ENCODE results near the gene OTOGL. TPM values are rescaled to one million over a fixed set of nuclear protein-coding genes. Genes with fewer than 3 reads are reported as not detected.

Gene OTOGL
- total RNA-seq, 4 donors from 2014 or later, result 0.04 to 0.57 (median 0.23) TPM; not detected in 1

DNA sequence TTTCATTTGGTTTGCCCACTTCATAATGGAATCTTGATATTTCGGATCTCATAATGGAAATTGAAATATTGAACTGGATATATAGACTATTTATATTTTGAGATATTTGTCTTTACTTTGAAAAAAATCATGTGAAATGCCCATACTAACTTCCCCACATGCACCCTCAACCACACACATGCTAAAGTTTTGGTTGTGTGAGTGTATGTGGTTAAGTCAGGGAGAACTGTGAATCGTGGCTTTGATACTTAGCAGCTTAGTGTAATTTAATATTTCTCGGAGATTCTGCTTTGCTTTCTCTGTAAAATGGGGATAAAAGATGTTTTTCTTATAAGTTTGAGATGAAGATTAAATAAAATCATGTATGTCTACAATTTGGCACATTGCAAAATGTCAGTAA is 162.1 kb downstream of the OTOGL start:
- H3K27me3 ChIP-seq, result no peaks in the 10 kb centered on the region
- no peak for DNase-seq
- WGBS, 2 donors, result 78 to 81% methylated on average over 3 of the region's 3 CpGs
- no peaks in the 10 kb centered on the region for H3K4me1 ChIP-seq
- intact Hi-C loops (cut with DNase I), result no loop called here
- H3K27ac ChIP-seq, result no peak overlapping the region
- H3K9me3 ChIP-seq, result no peaks in the 10 kb centered on the region
- no peak overlapping the region for H3K4me3 ChIP-seq
- TF ChIP-seq, protein P1, sequence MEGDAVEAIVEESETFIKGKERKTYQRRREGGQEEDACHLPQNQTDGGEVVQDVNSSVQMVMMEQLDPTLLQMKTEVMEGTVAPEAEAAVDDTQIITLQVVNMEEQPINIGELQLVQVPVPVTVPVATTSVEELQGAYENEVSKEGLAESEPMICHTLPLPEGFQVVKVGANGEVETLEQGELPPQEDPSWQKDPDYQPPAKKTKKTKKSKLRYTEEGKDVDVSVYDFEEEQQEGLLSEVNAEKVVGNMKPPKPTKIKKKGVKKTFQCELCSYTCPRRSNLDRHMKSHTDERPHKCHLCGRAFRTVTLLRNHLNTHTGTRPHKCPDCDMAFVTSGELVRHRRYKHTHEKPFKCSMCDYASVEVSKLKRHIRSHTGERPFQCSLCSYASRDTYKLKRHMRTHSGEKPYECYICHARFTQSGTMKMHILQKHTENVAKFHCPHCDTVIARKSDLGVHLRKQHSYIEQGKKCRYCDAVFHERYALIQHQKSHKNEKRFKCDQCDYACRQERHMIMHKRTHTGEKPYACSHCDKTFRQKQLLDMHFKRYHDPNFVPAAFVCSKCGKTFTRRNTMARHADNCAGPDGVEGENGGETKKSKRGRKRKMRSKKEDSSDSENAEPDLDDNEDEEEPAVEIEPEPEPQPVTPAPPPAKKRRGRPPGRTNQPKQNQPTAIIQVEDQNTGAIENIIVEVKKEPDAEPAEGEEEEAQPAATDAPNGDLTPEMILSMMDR (IDR thresholded peaks at IDR 0.05), result no peak
- no peak for TF ChIP-seq POLR2A (IDR thresholded peaks at IDR 0.05)
- H3K36me3 ChIP-seq, result no peaks in the 10 kb centered on the region

DNA sequence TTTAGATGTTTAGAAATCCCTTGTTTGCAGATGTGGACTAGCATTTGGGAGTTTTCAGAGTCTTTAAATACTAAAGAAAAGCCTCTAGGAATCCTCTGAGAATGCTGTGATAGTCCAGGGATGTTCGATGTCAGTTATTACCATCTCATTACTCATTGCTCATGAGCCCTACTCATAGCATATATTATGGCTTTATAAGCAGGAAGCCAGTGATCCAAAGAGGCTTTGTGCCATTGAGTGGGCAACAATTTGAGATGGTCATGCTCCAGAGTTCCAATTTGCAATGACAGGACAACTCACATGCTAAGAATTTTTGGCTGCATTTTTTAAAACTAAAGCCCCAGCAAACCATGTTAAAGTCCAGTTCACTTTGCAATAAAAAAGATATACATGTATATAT is 163.0 kb downstream of the OTOGL start:
- 71 to 82% methylated on average over 1 of the region's 1 CpG for WGBS, 2 donors
- intact Hi-C loops (cut with DNase I), result no loop called here
- H3K27ac ChIP-seq, result no peak overlapping the region
- H3K4me3 ChIP-seq, result no peak overlapping the region
- no peaks in the 10 kb centered on the region for H3K4me1 ChIP-seq
- no peak for DNase-seq
- H3K27me3 ChIP-seq, result no peaks in the 10 kb centered on the region
- no peaks in the 10 kb centered on the region for H3K36me3 ChIP-seq
- TF ChIP-seq, protein P1 (IDR thresholded peaks at IDR 0.05), result no peak
- no peak for TF ChIP-seq POLR2A (IDR thresholded peaks at IDR 0.05)
- H3K9me3 ChIP-seq, result no peaks in the 10 kb centered on the region

DNA sequence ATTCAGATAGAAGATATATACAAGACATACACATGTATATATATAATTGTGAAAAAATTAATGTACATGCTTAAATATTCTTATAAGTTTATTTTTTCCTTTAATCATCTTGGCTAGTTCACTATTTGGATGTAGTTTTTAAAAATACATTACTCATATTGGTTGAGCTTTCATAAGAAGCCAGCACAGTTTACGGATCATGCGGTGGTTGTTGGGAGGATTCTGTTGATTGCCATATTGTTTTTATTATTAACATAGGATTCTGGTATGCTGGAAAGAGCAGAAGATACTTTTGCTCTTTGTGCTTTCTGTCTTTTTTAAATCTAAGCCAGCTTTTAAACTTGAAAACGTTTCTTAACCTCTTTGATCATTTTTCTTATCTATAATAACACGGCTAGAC is 163.4 kb downstream of the OTOGL start:
- no peaks in the 10 kb centered on the region for H3K27me3 ChIP-seq
- DNase-seq, result no peak
- WGBS, 2 donors, result 50 to 51% methylated on average over 4 of the region's 4 CpGs
- H3K36me3 ChIP-seq, result no peaks in the 10 kb centered on the region
- intact Hi-C loops (cut with DNase I), result no loop called here
- no peaks in the 10 kb centered on the region for H3K9me3 ChIP-seq
- no peaks in the 10 kb centered on the region for H3K4me1 ChIP-seq
- no peak for TF ChIP-seq POLR2A (IDR thresholded peaks at IDR 0.05)
- TF ChIP-seq, protein P1 (IDR thresholded peaks at IDR 0.05), result no peak
- H3K27ac ChIP-seq, result no peak overlapping the region
- no peak overlapping the region for H3K4me3 ChIP-seq

DNA sequence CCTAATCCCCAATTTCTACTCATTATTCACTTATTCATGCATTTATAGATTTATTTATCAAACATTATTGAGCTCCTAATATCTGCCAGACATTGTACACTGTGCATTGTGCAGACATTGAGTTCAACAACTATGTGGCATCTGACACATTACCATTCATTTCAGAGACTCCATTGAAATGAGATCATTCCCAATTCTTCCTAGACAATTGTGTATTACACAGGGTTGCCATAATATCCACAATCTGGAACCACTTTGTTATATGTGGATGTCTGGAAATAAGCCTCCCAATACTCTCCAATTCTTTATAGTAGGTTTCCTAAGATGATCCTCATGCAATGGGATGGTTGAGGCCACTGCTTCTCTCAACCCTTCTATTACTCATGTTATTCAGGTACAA is 165.0 kb downstream of the OTOGL start:
- Histone ChIP-seq H3K4me3 (no peak overlapping the region), H3K9me3 (no peaks in the 10 kb centered on the region), H3K27me3 (no peaks in the 10 kb centered on the region), H3K27ac (no peak overlapping the region), H3K36me3 (no peaks in the 10 kb centered on the region), H3K4me1 (peaks cover 0 to 8% (median 4%) of the 10 kb centered on the region in 3 donors)
- TF ChIP-seq, protein P1 (IDR thresholded peaks at IDR 0.05), result no peak
- no peak for TF ChIP-seq POLR2A (IDR thresholded peaks at IDR 0.05)
- no peak for DNase-seq
- intact Hi-C loops (cut with DNase I), result no loop called here

DNA sequence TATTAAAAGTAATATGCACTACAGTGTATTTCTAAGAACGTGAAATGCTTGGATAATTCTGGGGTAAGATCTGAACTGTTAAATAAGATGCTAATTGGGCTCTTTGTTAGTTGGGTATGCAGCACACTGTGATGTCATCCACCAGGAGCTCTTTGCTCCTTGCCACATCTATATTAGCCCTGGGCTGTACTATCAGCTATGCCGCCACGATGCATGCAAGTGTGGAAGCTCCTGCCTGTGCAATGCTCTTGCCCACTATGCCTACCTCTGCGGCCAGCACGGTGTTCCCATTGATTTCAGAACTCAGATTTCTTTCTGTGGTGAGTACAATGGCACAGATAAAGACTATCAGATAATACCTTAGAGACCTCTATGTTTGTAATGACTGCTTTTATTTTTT is 165.6 kb downstream of the OTOGL start:
- intact Hi-C loops (cut with DNase I), result no loop called here
- no peaks in the 10 kb centered on the region for H3K27me3 ChIP-seq
- WGBS, 2 donors, result 77 to 86% methylated on average over 5 of the region's 5 CpGs
- no peak for DNase-seq
- H3K9me3 ChIP-seq, result no peaks in the 10 kb centered on the region
- H3K4me1 ChIP-seq, result peaks cover 0 to 12% (median 7%) of the 10 kb centered on the region in 3 donors
- H3K36me3 ChIP-seq, result no peaks in the 10 kb centered on the region
- TF ChIP-seq, protein P1 (IDR thresholded peaks at IDR 0.05), result no peak
- TF ChIP-seq POLR2A (IDR thresholded peaks at IDR 0.05), result no peak
- no peak overlapping the region for H3K4me3 ChIP-seq
- H3K27ac ChIP-seq, result no peak overlapping the region
